HG03460 (cell line): ENCODE results near the gene TEX52.
A peak's percentile ranks its signal among the peaks of the same experiment; 100 is the strongest.

ENCODE experiments used
- ATAC-seq: cut with Tn5 transposase; IDR thresholded peaks from one replicate; pipeline ENCODE4 v1.9.1; 2021; ENCODE audit not compliant: unreplicated experiment

The TEX52 gene

GRCh38 chr12:2857021-2857431, at the start of gene TEX52:
TSS of gene TEX52 (minus strand) at chr12:2857039. CDS start at chr12:2857026, 13 bp downstream.
- no peak for ATAC-seq

- no peak for ATAC-seq
These were observed 47.4 kb upstream of the TEX52 start for GRCh38 chr12:2904260-2904659.

GRCh38 chr12:2902272-2902880, 45.5 kb upstream of the TEX52 start:
- ATAC-seq = no peak

GRCh38 chr12:2900642-2901041, 43.8 kb upstream of the TEX52 start:
- ATAC-seq = no peak

- no peak for ATAC-seq
These were observed 40.6 kb upstream of the TEX52 start for GRCh38 chr12:2897418-2897817.

GRCh38 chr12:2895511-2895910, 38.7 kb upstream of the TEX52 start:
- ATAC-seq = no peak

GRCh38 chr12:2895051-2895451, 38.2 kb upstream of the TEX52 start:
- ATAC-seq = no peak

GRCh38 chr12:2893007-2893406, 36.2 kb upstream of the TEX52 start:
- no peak for ATAC-seq

GRCh38 chr12:2892246-2892645, 35.4 kb upstream of the TEX52 start:
- ATAC-seq = no peak

GRCh38 chr12:2891240-2892053, 34.6 kb upstream of the TEX52 start:
- ATAC-seq = peak; percentile 18

GRCh38 chr12:2890388-2891239, 33.8 kb upstream of the TEX52 start, which contains the start of gene TULP3:
TSS of gene TULP3 (plus strand) at chr12:2890891. CDS start at chr12:2890948, 57 bp downstream.
- peak; percentile 96 for ATAC-seq

GRCh38 chr12:2890001-2890387, 33.2 kb upstream of the TEX52 start:
- ATAC-seq = no peak

GRCh38 chr12:2886768-2887450, 30.1 kb upstream of the TEX52 start:
- no peak for ATAC-seq

- ATAC-seq = no peak
These were observed 28.0 kb upstream of the TEX52 start for GRCh38 chr12:2884810-2885209.

- ATAC-seq = no peak
These were observed 23.0 kb upstream of the TEX52 start for GRCh38 chr12:2879853-2880252.

GRCh38 chr12:2877953-2878732, 21.3 kb upstream of the TEX52 start:
- ATAC-seq = no peak

GRCh38 chr12:2877047-2877952, 20.5 kb upstream of the TEX52 start, which contains the start of the genes FOXM1 and RHNO1:
TSS of gene FOXM1 (minus strand) at chr12:2877174. CDS start at chr12:2874478, 2,696 bp downstream.
TSS of gene RHNO1 (plus strand) at chr12:2877223. CDS start at chr12:2885367, 8,144 bp downstream.
- ATAC-seq = peak; percentile 78

GRCh38 chr12:2876431-2877046, 19.7 kb upstream of the TEX52 start:
- no peak for ATAC-seq
